Urinary bladder (tissue), 4 donors: ENCODE measurements around the gene IL36RN. TPM values are rescaled to one million over a fixed set of nuclear protein-coding genes. Genes with fewer than 3 reads are reported as not detected.

Source experiments
- DNase-seq: peaks from one replicate; pipeline ENCODE4 v3.0.0-alpha.2; 2015; ENCODE audit errors: extremely low spot score
- H3K27ac ChIP-seq: one replicate; pipeline ENCODE4 v1.5.1; 2013; ENCODE audit warnings: low read depth, mild to moderate bottlenecking, moderate library complexity
- H3K36me3 ChIP-seq: one replicate; pipeline ENCODE4 v1.6.1; 2013; ENCODE audit warnings: mild to moderate bottlenecking, moderate library complexity; ENCODE audit not compliant: insufficient read depth
- H3K4me1 ChIP-seq: one replicate; pipeline ENCODE4 v1.6.1; 2013; ENCODE audit warnings: mild to moderate bottlenecking, moderate library complexity; ENCODE audit not compliant: insufficient read depth
- H3K4me3 ChIP-seq: one replicate; pipeline ENCODE4 v1.5.1; 2013; ENCODE audit warnings: low read depth, low read length
- WGBS: extraction: QIAGEN DNeasy Blood & Tissue Kit; methylation state at CpG from one replicate; pipeline ENCODE4 v1.1.7; 2013; 5-methylcytosine and 5-hydroxymethylcytosine counted together
- polyA plus RNA-seq: library from polyadenylated mRNA; stranded (reverse); fragments of 200-250 nt; gene quantifications from one replicate; pipeline ENCODE4 v1.2.3, GENCODE V29; 2013
- total RNA-seq: library from RNA; depleted of rRNA; stranded (reverse); fragments of >200 nt; gene quantifications from one replicate; pipeline ENCODE4 v1.2.3, GENCODE V29; 2014
- donor health status: healthy with polysubstance abuse.
- donor health status: healthy.

The IL36RN gene
- total and polyA plus RNA-seq, 2 donors, result 0.26 TPM; not detected in 1

- 2% methylated on average over 1 of the region's 1 CpG for WGBS
- Histone ChIP-seq H3K4me3 (no peak overlapping the region), H3K36me3 (no peaks in the 10 kb centered on the region), H3K27ac (no peak overlapping the region), H3K4me1 (no peaks in the 10 kb centered on the region)
- no peak for DNase-seq
Measured at GRCh38 chr2:113028112-113028511, 30.9 kb upstream of the IL36RN start.

- no peaks in the 10 kb centered on the region for H3K36me3 ChIP-seq
- no peak for DNase-seq
- H3K4me1 ChIP-seq, result no peaks in the 10 kb centered on the region
- no peak overlapping the region for H3K4me3 ChIP-seq
- no peak overlapping the region for H3K27ac ChIP-seq
- WGBS, result 81% methylated on average over 1 of the region's 1 CpG
Measured at GRCh38 chr2:113032737-113033136, 26.3 kb upstream of the IL36RN start.

- Histone ChIP-seq H3K27ac (no peak overlapping the region), H3K36me3 (no peaks in the 10 kb centered on the region), H3K4me3 (no peak overlapping the region), H3K4me1 (no peaks in the 10 kb centered on the region)
- no peak for DNase-seq
- WGBS, result 78% methylated on average over 3 of the region's 3 CpGs
Measured at GRCh38 chr2:113034016-113034415, 25.0 kb upstream of the IL36RN start.

DNA sequence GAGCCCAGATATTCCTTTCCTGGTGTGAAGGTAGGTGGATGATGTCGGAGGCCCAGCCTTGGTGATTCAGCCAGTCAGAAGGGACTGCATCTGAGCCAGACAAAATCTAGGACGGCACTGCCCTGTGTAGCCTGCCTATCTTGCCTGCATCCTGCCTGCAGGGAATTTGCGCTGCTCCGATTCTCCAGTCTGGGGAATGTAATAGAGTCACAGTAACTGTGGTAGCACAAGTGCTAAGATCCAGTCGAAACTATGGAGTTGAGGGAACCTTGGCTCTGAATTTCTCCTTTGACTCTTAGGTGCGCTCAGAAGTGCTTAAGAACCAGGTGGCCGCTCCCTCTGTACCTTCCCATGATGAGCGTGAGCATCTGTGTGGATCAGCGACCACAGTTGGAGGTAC is 22.2 kb upstream of the IL36RN start:
- WGBS, result 89% methylated on average over 9 of the region's 9 CpGs
- H3K36me3 ChIP-seq, result no peaks in the 10 kb centered on the region
- H3K4me1 ChIP-seq, result no peaks in the 10 kb centered on the region
- DNase-seq, result no peak
- H3K27ac ChIP-seq, result no peak overlapping the region
- H3K4me3 ChIP-seq, result no peak overlapping the region

GRCh38 chr2:113038291-113038690 is 20.7 kb upstream of the IL36RN start:
- H3K4me3 ChIP-seq, result no peak overlapping the region
- no peak overlapping the region for H3K27ac ChIP-seq
- WGBS, result 86% methylated on average over 3 of the region's 3 CpGs
- no peak for DNase-seq
- no peaks in the 10 kb centered on the region for H3K4me1 ChIP-seq
- no peaks in the 10 kb centered on the region for H3K36me3 ChIP-seq

- H3K36me3 ChIP-seq, result no peaks in the 10 kb centered on the region
- H3K4me3 ChIP-seq, result no peak overlapping the region
- H3K27ac ChIP-seq, result no peak overlapping the region
- DNase-seq, result no peak
- H3K4me1 ChIP-seq, result no peaks in the 10 kb centered on the region
- 62% methylated on average over 2 of the region's 2 CpGs for WGBS
Measured at GRCh38 chr2:113039158-113039557, 19.8 kb upstream of the IL36RN start.

DNA sequence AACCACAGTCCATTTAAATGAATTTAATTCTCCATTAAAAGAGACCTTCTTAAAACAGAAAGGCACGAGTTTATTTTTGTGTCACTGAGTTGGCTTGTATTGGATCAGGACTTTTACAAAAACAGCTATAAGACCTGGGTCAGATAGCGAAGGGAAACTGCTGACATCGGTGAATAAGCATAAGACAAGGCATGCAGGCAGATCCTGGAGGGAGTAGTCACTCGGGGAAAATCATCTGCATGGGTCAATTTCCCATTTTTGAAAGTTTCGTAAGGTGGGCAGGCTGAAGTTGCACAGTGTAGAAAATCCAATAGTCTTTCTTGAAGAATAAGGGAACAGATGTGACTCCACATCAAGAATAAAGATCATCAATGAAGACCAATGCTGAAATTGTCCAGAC is 19.3 kb upstream of the IL36RN start:
- Histone ChIP-seq H3K4me3 (no peak overlapping the region), H3K27ac (no peak overlapping the region), H3K4me1 (no peaks in the 10 kb centered on the region), H3K36me3 (no peaks in the 10 kb centered on the region)
- DNase-seq, result no peak
- 52% methylated on average over 5 of the region's 5 CpGs for WGBS

DNA sequence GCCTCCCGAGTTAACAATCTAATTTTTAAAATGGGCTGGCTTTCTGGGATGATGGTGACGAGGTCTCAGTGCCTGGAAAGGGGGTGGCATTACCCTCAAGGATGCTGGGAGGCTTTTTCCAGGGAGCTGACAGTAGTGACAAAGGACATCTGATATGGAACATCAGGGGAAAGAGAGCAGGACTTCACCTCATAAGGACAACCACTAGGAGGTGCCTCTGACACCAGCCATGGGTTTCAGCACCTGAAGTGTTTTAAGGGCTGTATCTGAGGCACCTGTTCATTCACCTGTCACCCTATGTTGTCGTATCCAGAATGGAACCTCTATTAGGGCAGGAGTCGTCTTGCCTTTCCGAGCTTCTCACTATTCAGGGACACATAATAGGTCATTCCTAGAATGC is 17.1 kb upstream of the IL36RN start:
- WGBS, result 57% methylated on average over 5 of the region's 5 CpGs
- H3K4me1 ChIP-seq, result no peaks in the 10 kb centered on the region
- no peak overlapping the region for H3K4me3 ChIP-seq
- DNase-seq, result no peak
- H3K36me3 ChIP-seq, result no peaks in the 10 kb centered on the region
- no peak overlapping the region for H3K27ac ChIP-seq

GRCh38 chr2:113046465-113046864 is 12.5 kb upstream of the IL36RN start:
- no peak for DNase-seq
- Histone ChIP-seq H3K27ac (no peak overlapping the region), H3K4me3 (no peak overlapping the region), H3K36me3 (no peaks in the 10 kb centered on the region), H3K4me1 (no peaks in the 10 kb centered on the region)
- WGBS, result 77% methylated on average over 5 of the region's 5 CpGs

DNA sequence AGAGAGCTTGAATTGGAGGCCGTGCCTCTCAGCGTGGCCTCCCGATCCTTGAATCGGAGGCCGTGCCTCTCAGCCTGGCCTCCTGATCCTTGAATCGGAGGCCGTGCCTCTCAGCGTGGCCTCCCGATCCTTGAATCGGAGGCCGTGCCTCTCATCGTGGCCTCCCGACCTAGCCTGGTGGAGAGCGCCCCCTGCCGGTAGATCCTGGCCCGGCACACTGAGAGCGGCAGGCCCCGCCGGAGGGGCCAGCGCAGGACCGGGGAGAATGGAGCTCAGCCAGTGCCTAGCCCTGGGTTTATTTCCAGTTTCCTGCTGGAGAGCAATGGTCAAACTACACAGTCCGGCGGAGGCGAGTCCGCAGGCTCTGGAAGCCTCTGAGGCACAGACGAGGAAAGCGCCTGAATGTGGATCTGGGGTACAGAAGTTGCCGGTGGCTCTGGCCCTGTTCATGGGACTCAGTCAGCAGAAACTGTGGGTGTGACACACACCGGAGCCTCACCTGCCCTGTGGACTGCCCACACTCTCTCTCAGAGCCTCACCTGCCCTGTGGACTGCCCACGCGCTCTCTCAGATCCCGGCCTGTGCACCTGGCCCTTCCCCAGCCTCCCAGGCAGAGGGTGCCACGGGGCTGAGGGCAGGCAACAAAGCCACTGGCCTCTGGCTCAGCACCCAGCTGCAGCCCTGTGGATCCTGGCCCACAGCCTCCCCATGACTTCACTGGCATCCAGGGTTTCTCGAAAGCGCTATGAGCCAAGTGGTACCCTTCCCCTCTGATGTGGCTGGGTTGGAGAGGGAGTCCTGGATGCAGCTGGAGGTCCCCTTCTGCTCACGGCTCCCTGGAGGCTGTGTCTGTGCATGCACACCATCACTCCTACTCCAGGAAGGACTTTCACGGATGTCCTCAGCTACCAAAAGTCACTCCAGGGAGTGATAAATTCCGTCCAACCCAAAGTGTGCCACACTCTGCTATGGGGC is 7.8 kb upstream of the IL36RN start:
- no peak for DNase-seq
- Histone ChIP-seq H3K36me3 (no peaks in the 10 kb centered on the region), H3K27ac (no peak overlapping the region), H3K4me3 (no peak overlapping the region), H3K4me1 (no peaks in the 10 kb centered on the region)
- WGBS, result 93% methylated on average over 38 of the region's 38 CpGs

DNA sequence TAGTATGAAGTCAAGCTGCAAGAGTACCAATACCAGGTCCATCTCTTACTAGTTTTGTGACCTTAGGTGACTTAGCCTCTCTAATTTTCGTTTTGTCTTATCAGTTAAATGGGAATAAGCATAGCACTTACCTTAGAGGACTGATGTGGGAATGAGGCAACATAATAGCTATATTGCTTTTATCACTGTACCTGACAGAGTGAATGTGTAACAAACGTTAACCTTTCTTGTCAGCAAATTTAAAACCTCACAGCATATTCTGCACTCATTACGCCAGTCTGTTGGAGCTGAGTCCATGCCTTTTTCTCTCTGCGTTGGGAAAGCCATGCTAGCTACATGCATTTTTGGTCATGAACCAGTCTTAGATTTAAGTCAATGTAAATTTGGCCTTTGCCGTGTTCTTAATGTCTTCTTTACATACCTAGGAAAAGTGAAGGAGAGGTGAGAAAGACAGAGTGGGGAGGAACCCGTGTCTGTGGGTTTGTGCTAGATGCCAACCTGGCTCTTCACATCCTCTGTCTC is 6.5 kb upstream of the IL36RN start, which contains the start of gene IL36B:
IL36B (minus strand) TSS at position 472 of the 522 bp plus-strand sequence.
- Histone ChIP-seq H3K4me1 (no peaks in the 10 kb centered on the region), H3K36me3 (no peaks in the 10 kb centered on the region), H3K27ac (no peak within 1 kb of the TSS), H3K4me3 (no peak within 1 kb of the TSS)
- no peak for DNase-seq
- 73% methylated on average over 6 of the region's 6 CpGs for WGBS

DNA sequence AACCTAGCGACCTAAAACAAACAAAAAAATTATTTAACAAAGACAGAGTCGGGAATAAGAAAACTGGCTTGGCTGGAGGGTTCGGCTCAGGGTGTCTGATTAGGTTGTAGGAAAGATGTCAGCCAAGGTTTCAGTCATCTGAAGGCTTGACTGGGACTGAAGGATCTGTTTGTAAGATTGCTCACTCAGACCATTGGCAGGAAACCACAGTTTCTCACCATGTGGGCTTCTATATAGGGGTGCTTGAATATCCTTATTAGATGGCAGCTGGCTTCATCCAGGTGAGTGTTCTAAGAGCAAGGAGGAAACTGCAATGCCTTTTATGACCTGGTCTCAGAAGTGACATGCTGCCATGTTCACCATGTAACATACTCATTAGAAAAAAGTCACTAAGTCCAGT is 5.3 kb upstream of the IL36RN start:
- 76% methylated on average over 3 of the region's 3 CpGs for WGBS
- no peaks in the 10 kb centered on the region for H3K36me3 ChIP-seq
- no peak overlapping the region for H3K4me3 ChIP-seq
- H3K27ac ChIP-seq, result no peak overlapping the region
- DNase-seq, result no peak
- H3K4me1 ChIP-seq, result no peaks in the 10 kb centered on the region

GRCh38 chr2:113054066-113054465 is 4.9 kb upstream of the IL36RN start:
- Histone ChIP-seq H3K4me3 (no peak overlapping the region), H3K27ac (no peak overlapping the region), H3K4me1 (no peaks in the 10 kb centered on the region), H3K36me3 (no peaks in the 10 kb centered on the region)
- DNase-seq, result no peak

DNA sequence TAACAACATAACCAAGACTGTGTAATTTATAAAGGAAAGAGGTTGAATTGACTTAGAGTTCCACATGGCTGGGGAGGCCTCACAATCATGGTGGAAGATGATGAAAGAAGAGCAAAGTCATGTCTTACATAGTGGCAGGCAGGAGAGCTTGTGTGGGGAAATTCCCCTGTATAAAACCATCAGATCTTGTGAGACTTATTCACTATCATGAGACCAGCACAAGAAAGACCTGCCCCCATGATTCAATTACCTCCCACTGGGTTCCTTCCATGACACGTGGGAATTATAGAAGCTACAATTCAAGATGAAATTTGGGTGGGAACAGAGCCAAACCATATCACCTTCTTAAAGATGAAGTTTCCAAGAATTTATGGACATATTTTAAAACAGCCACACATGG is 2.5 kb upstream of the IL36RN start:
- DNase-seq, result no peak
- no peaks in the 10 kb centered on the region for H3K4me1 ChIP-seq
- H3K27ac ChIP-seq, result no peak overlapping the region
- no peak overlapping the region for H3K4me3 ChIP-seq
- WGBS, result 49% methylated on average over 1 of the region's 1 CpG
- H3K36me3 ChIP-seq, result no peaks in the 10 kb centered on the region
